Measurements from ENCODE around the gene CCDC152. TPM values are rescaled to one million over a fixed set of nuclear protein-coding genes. Genes with fewer than 3 reads are reported as not detected.

CCDC152 gene
- total RNA-seq (2022; extraction: Qiagen RNA extraction; ENCODE audit: low read depth) = not detected in 5 replicates

GRCh38 chr5:42756606-42757601, at the start of gene CCDC152:
TSS of gene CCDC152 (plus strand) at chr5:42756818. CDS start at chr5:42759122, 2,304 bp downstream.

GRCh38 chr5:42811591-42812446, 55.2 kb downstream of the CCDC152 start, which contains the start of gene SELENOP:
TSS of gene SELENOP (minus strand) at chr5:42811892. CDS start at chr5:42808353, 3,539 bp downstream.

Other genes with a start within 250 kb of the CCDC152 start
- 0.17 to 0.57 TPM (median 0.41 TPM) in 4 of 5 replicates, not detected in the other for gene SELENOP, start 55.1 kb downstream of the CCDC152 start, total RNA-seq (2022; extraction: Qiagen RNA extraction; ENCODE audit: low read depth)

Data from A549 treated with CpdA at 1 μM for 4 hours (cell line).